GM06990 (cell line): ENCODE data around the gene SFXN1.
A peak's percentile ranks its signal among the peaks of the same experiment; 100 is the strongest.

Experiments used
- DNase-seq: peaks from one replicate; pipeline ENCODE4 v3.0.0-alpha.2; 2011; ENCODE audit not compliant: insufficient read length; ENCODE audit errors: extremely low read depth
- H3K27me3 ChIP-seq: replicated peaks from 2 replicates; pipeline ENCODE4 v1.6.0; 2011; ENCODE audit warnings: low read length; ENCODE audit not compliant: control insufficient read depth, insufficient read depth
- H3K36me3 ChIP-seq: 2 replicates; pipeline ENCODE4 v1.5.1; 2011; ENCODE audit warnings: low read length; ENCODE audit not compliant: control insufficient read depth, insufficient read depth
- H3K4me3 ChIP-seq: replicated peaks from 2 replicates; pipeline ENCODE4 v1.5.1; 2011; ENCODE audit warnings: low read depth, mild to moderate bottlenecking, control low read depth, low read length
- TF ChIP-seq, protein P1 (sequence below): IDR thresholded peaks from 2 replicates; pipeline ENCODE4 v1.5.1; 2011; ENCODE audit warnings: low read length, control low read depth, mild to moderate bottlenecking, inconsistent platforms; ENCODE audit not compliant: insufficient read depth, poor library complexity, severe bottlenecking

SFXN1 gene

GRCh38 chr5:175456105-175456742 is 22.1 kb upstream of the SFXN1 start:
- no peak for DNase-seq
- H3K36me3 ChIP-seq = no peaks in the 10 kb centered on the region
- no peaks in the 10 kb centered on the region; the same call in 1 of the 2 replicates for H3K27me3 ChIP-seq
- TF ChIP-seq, protein P1, sequence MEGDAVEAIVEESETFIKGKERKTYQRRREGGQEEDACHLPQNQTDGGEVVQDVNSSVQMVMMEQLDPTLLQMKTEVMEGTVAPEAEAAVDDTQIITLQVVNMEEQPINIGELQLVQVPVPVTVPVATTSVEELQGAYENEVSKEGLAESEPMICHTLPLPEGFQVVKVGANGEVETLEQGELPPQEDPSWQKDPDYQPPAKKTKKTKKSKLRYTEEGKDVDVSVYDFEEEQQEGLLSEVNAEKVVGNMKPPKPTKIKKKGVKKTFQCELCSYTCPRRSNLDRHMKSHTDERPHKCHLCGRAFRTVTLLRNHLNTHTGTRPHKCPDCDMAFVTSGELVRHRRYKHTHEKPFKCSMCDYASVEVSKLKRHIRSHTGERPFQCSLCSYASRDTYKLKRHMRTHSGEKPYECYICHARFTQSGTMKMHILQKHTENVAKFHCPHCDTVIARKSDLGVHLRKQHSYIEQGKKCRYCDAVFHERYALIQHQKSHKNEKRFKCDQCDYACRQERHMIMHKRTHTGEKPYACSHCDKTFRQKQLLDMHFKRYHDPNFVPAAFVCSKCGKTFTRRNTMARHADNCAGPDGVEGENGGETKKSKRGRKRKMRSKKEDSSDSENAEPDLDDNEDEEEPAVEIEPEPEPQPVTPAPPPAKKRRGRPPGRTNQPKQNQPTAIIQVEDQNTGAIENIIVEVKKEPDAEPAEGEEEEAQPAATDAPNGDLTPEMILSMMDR = no peak
- H3K4me3 ChIP-seq = no peak overlapping the region

DNA sequence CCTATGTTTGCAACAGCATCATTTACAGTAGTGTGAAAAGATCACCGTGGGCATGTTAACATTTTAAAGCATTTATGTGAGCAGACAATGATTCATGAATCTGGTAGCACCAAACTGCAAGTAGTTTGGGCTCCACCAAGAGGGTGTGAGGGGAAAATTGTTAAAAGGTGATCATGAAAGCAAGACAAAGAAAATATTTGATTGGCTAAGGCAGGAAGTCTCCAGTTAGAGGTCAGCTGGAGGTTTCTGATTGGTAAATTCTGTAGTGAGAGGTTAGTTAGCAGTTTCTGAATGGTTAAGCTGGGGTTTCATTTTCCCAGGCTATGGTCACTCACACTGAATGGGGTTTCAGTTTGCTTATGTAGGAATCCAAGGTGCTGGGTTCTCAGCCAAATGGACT is 20.9 kb upstream of the SFXN1 start:
- TF ChIP-seq, protein P1 = peak; percentile 11
- Histone ChIP-seq H3K4me3 (no peak overlapping the region), H3K36me3 (no peaks in the 10 kb centered on the region), H3K27me3 (no peaks in the 10 kb centered on the region; the same call in 1 of the 2 replicates)
- DNase-seq = no peak

DNA sequence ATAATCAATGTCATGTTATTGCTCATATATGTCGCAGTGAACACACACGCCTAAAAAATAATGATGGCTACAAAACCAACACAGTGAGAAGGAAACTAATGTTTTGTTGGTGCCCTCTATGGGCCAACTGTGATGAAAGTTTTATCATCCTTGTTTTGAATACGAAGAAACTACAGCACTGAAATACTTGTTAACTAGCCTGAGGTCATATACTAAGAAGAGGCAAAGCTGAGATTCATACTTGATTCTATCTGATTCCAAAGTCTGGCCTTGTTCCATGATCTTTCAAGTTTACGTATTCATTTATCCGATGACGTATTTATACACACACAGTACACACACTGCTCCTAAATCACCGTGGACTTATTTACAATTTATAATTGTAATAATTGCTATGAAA is 18.2 kb upstream of the SFXN1 start:
- Histone ChIP-seq H3K27me3 (no peaks in the 10 kb centered on the region; the same call in 1 of the 2 replicates), H3K4me3 (no peak overlapping the region), H3K36me3 (no peaks in the 10 kb centered on the region)
- TF ChIP-seq, protein P1 = peak; percentile 47
- DNase-seq = no peak

GRCh38 chr5:175460552-175460951 is 17.8 kb upstream of the SFXN1 start:
- TF ChIP-seq, protein P1 = no peak
- no peak for DNase-seq
- Histone ChIP-seq H3K27me3 (no peaks in the 10 kb centered on the region; the same call in 1 of the 2 replicates), H3K36me3 (no peaks in the 10 kb centered on the region), H3K4me3 (no peak overlapping the region)

- DNase-seq = no peak
- no peak overlapping the region for H3K4me3 ChIP-seq
- no peaks in the 10 kb centered on the region for H3K36me3 ChIP-seq
- TF ChIP-seq, protein P1 = no peak
- no peaks in the 10 kb centered on the region; the same call in 1 of the 2 replicates for H3K27me3 ChIP-seq
Observed at GRCh38 chr5:175461370-175461769, 17.0 kb upstream of the SFXN1 start.
